GM21576 (cell line): ENCODE measurements around the gene THOC7.

Source experiments
- ATAC-seq: cut with Tn5 transposase; IDR thresholded peaks from one replicate; pipeline ENCODE4 v1.9.1; 2021; ENCODE audit warnings: mild to moderate bottlenecking, moderate library complexity; ENCODE audit not compliant: unreplicated experiment

THOC7 gene

GRCh38 chr3:63847718-63848450 is 15.7 kb downstream of the THOC7 start:
- ATAC-seq = no peak

- no peak for ATAC-seq
These were observed 18.4 kb downstream of the THOC7 start for GRCh38 chr3:63845215-63845614.

- ATAC-seq = no peak
These were observed 21.5 kb downstream of the THOC7 start for GRCh38 chr3:63842127-63842526.

GRCh38 chr3:63841704-63842103 is 21.9 kb downstream of the THOC7 start:
- no peak for ATAC-seq

GRCh38 chr3:63832395-63832794 is 31.2 kb downstream of the THOC7 start:
- ATAC-seq = no peak

- ATAC-seq = no peak
These were observed 33.1 kb downstream of the THOC7 start for GRCh38 chr3:63830526-63830925.

GRCh38 chr3:63824309-63824708 is 39.3 kb downstream of the THOC7 start:
- no peak for ATAC-seq

GRCh38 chr3:63819151-63819398 is 44.5 kb downstream of the THOC7 start, which contains the start of gene C3orf49:
Gene C3orf49, plus strand, starts transcription at chr3:63819299. Its CDS starts 173 bp downstream, at chr3:63819472.
- no peak for ATAC-seq

GRCh38 chr3:63818282-63819150 is 45.1 kb downstream of the THOC7 start:
- peak; percentile 61 for ATAC-seq

GRCh38 chr3:63817225-63817624 is 46.4 kb downstream of the THOC7 start:
- ATAC-seq = no peak

- ATAC-seq = no peak
These were observed 49.4 kb downstream of the THOC7 start for GRCh38 chr3:63814237-63814636.

- ATAC-seq = no peak
These were observed 54.0 kb downstream of the THOC7 start for GRCh38 chr3:63809607-63810006.

- no peak for ATAC-seq
These were observed 55.0 kb downstream of the THOC7 start for GRCh38 chr3:63808633-63809032.

- no peak for ATAC-seq
These were observed 55.5 kb downstream of the THOC7 start for GRCh38 chr3:63807961-63808565.

- ATAC-seq = no peak
These were observed 59.7 kb downstream of the THOC7 start for GRCh38 chr3:63803911-63804310.

- ATAC-seq = no peak
These were observed 63.5 kb downstream of the THOC7 start for GRCh38 chr3:63800097-63800496.

GRCh38 chr3:63798949-63799348 is 64.7 kb downstream of the THOC7 start:
- no peak for ATAC-seq

- ATAC-seq = no peak
These were observed 65.1 kb downstream of the THOC7 start for GRCh38 chr3:63798544-63798943.

GRCh38 chr3:63795438-63795837 is 68.2 kb downstream of the THOC7 start:
- no peak for ATAC-seq

GRCh38 chr3:63791974-63792373 is 71.6 kb downstream of the THOC7 start:
- no peak for ATAC-seq
